Measurements from ENCODE around the gene CHCHD6. TPM values are rescaled to one million over a fixed set of nuclear protein-coding genes. Genes with fewer than 3 reads are reported as not detected.

Gene CHCHD6
- total and polyA plus RNA-seq, 2 of the 4 experiments (the other 2 are of a cell fraction): 18.8 to 28.9 TPM

DNA sequence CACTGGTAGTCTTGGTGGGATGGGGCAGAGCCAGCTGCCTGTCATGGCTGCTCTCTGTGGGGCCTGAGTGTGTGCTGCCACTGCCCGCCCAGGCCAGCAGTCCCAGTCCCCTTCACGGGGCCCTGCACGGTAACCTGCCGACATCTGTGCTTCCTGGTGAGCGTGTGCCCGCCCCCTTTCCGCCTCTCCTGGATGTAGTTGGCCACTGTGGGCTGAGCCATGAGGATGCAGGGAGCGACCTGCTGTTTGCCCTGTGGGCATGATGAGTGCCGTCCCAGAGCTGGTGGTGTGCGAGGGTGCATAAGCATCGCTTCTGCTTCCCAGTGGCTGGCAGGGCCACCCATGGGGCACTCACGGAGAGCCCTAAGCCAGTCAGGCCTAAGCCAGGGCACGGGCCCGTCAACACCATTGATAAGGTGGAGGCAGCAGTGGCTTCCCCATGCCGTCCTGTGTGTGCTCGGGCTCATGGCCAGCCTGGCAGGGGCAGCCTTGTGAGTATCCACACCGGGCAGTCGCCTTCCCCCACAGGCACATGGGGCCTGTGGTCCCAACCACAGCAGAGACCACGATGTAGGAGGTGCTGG lies 293.5 kb downstream of the CHCHD6 start:
- Histone ChIP-seq H4K91ac (ENCODE audit: insufficient read depth, low read depth, low read length) (no peak overlapping the region), H3K4ac (ENCODE audit: low read depth, low read length) (no peak overlapping the region), H3K14ac (replicated peaks; ENCODE audit: low read depth, low read length) (no peak overlapping the region), H3K9ac (ENCODE audit: low read depth, low read length) (no peak overlapping the region), H3K18ac (ENCODE audit: low read depth, low read length) (no peak overlapping the region), H3K23ac (ENCODE audit: low read depth, low read length) (no peak overlapping the region), H2BK120ac (ENCODE audit: low read depth, low read length) (no peak overlapping the region), H2AK9ac (replicated peaks; ENCODE audit: low read depth, low read length, poor library complexity) (no peak overlapping the region), H2AFZ (replicated peaks; ENCODE audit: low read length, poor library complexity) (no peak overlapping the region), H3K9me3 (ENCODE audit: control insufficient read depth, insufficient read depth, low read length) (no peaks in the 10 kb centered on the region), H3K27ac (ENCODE audit: insufficient read depth, low read length) (no peak overlapping the region), H3K79me1 (ENCODE audit: low read depth in 1 of 2, low read length in 2 of 2) (peaks cover 30 to 70% of the 10 kb centered on the region in 2 experiments), H2BK20ac (ENCODE audit: low read depth, low read length) (no peak overlapping the region), H2BK5ac (ENCODE audit: low read depth, low read length, poor library complexity, severe bottlenecking) (no peak overlapping the region), H3K4me3 (ENCODE audit: insufficient read depth, low read depth, low read length) (no peak overlapping the region), H3K36me3 (ENCODE audit: control insufficient read depth, insufficient read depth, low read length) (peaks cover 20% of the 10 kb centered on the region; the same call in 1 of the 2 replicates), H3K56ac (ENCODE audit: extremely low read depth, insufficient read depth, low read length) (no peak overlapping the region), H4K20me1 (ENCODE audit: insufficient read depth, low read length) (peaks cover 58% of the 10 kb centered on the region), H4K5ac (ENCODE audit: low read depth, low read length) (no peak overlapping the region), H3K9me1 (ENCODE audit: insufficient read depth, low read length) (peaks cover 19% of the 10 kb centered on the region; the same call in 1 of the 2 replicates), H3K27me3 (ENCODE audit: control insufficient read depth, insufficient read depth, low read length) (no peaks in the 10 kb centered on the region), H3K4me1 (ENCODE audit: control insufficient read depth, insufficient read depth, low read length) (peaks cover 14% of the 10 kb centered on the region), H2AK5ac (ENCODE audit: low read depth, low read length) (no peak overlapping the region), H3K4me2 (ENCODE audit: low read depth, low read length) (no peak overlapping the region), H2BK15ac (ENCODE audit: low read depth, low read length) (no peak overlapping the region), H4K8ac (ENCODE audit: low read depth in 2 of 2, low read length in 2 of 2) (no peak overlapping the region)
- WGBS, 2 experiments (ENCODE audit: extremely low coverage in 2 of 2, insufficient read length in 1 of 2): 92% methylated on average over 8 of the region's 19 CpGs; no CpG with 5 or more reads in 1 of the 2 experiments
- POLR2A ChIA-PET (ENCODE audit: unreplicated experiment): no interaction called here
- no peak for ATAC-seq (ENCODE audit: low read depth)
- in situ Hi-C loops (cut with MboI; ENCODE audit: low sequenced_read_pairs) (no loop called here), dilution Hi-C loops (cut with HindIII; ENCODE audit: low sequenced_read_pairs, unreplicated experiment) (no loop called here), intact Hi-C loops (cut with micrococcal nuclease) (no loop called here)
- no peak for DNase-seq
- CTCF ChIA-PET: no interaction called here
- TF ChIP-seq RFX5 (IDR thresholded peaks at IDR 0.05; ENCODE audit: low read depth, low read length) (no peak), MAZ (IDR thresholded peaks at IDR 0.05; ENCODE audit: borderline replicate concordance, low read depth, low read length) (no peak), MXI1 (IDR thresholded peaks at IDR 0.05; ENCODE audit: borderline replicate concordance, low read depth, low read length) (no peak), FOS (IDR thresholded peaks at IDR 0.05; ENCODE audit: low read depth, low read length) (no peak), NFE2L2 (IDR thresholded peaks at IDR 0.05; ENCODE audit: low read depth, low read length) (no peak), USF2 (IDR thresholded peaks at IDR 0.05; ENCODE audit: low read depth, low read length) (no peak), ELK1 (IDR thresholded peaks at IDR 0.05; ENCODE audit: borderline replicate concordance, low read depth, low read length) (no peak), BHLHE40 (IDR thresholded peaks at IDR 0.05; ENCODE audit: low read depth, low read length) (no peak), SMC3 (IDR thresholded peaks at IDR 0.05; ENCODE audit: low read depth, low read length) (no peak), RAD21 (IDR thresholded peaks at IDR 0.05; ENCODE audit: low read length) (no peak), POLR2A (IDR thresholded peaks at IDR 0.05; ENCODE audit: low read depth, low read length) (no peak), CEBPB (IDR thresholded peaks at IDR 0.05; ENCODE audit: low read depth, low read length) (no peak), CTCF (conservative IDR thresholded peaks at IDR 0.05; ENCODE audit: low read depth, low read length) (no peak), RCOR1 (IDR thresholded peaks at IDR 0.05; ENCODE audit: insufficient replicate concordance, low read length) (no peak), MAFK (IDR thresholded peaks at IDR 0.05; ENCODE audit: low read depth, low read length) (no peak), CHD1 (IDR thresholded peaks at IDR 0.05; ENCODE audit: low read depth, low read length) (no peak)
- BruUV-seq (replicated peaks): no TSS peak

All from IMR-90 (cell line).